Rectal smooth muscle tissue (tissue), 1 donor: ENCODE data around the gene TXNDC11.

ENCODE experiments used
- H3K27ac ChIP-seq: one replicate; pipeline ENCODE4 v1.7.0; 2013; ENCODE audit warnings: low read depth, low read length, inconsistent platforms
- H3K27me3 ChIP-seq: one replicate; pipeline ENCODE4 v1.7.0; 2013; ENCODE audit warnings: low read length; ENCODE audit not compliant: control insufficient read depth, insufficient read depth
- H3K36me3 ChIP-seq: one replicate; pipeline ENCODE4 v1.7.0; 2013; ENCODE audit warnings: low read length; ENCODE audit not compliant: control insufficient read depth, insufficient read depth
- H3K4me1 ChIP-seq: one replicate; pipeline ENCODE4 v1.7.0; 2013; ENCODE audit warnings: low read length; ENCODE audit not compliant: control insufficient read depth, insufficient read depth
- H3K4me3 ChIP-seq: one replicate; pipeline ENCODE4 v1.7.0; 2013; ENCODE audit warnings: low read length
- H3K9ac ChIP-seq: one replicate; pipeline ENCODE4 v1.7.0; 2013; ENCODE audit warnings: low read length

TXNDC11 gene

DNA sequence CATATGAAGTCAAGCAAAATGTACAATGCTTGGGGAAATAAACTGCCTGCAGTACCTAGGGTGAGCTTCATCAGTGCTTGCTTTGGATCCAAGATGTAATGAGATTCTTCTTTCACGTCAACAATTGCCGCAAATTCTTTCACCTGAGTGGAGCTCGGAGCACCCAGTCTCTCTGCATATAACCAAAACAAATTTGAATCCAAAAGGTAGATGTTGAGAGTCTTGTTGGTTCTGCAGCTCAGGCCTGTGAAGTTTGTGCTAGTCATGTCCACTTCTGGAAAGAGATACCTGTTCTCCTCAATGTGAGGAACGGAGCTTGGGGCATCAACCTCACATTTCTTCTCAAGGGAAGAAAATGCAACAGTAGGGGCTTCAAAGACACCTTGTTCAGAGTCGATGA is 51.4 kb downstream of the TXNDC11 start:
- Histone ChIP-seq H3K4me1 (peaks cover 5% of the 10 kb centered on the region), H3K27ac (no peak overlapping the region), H3K36me3 (peaks cover 18% of the 10 kb centered on the region), H3K27me3 (no peaks in the 10 kb centered on the region), H3K4me3 (no peak overlapping the region), H3K9ac (no peak overlapping the region)

DNA sequence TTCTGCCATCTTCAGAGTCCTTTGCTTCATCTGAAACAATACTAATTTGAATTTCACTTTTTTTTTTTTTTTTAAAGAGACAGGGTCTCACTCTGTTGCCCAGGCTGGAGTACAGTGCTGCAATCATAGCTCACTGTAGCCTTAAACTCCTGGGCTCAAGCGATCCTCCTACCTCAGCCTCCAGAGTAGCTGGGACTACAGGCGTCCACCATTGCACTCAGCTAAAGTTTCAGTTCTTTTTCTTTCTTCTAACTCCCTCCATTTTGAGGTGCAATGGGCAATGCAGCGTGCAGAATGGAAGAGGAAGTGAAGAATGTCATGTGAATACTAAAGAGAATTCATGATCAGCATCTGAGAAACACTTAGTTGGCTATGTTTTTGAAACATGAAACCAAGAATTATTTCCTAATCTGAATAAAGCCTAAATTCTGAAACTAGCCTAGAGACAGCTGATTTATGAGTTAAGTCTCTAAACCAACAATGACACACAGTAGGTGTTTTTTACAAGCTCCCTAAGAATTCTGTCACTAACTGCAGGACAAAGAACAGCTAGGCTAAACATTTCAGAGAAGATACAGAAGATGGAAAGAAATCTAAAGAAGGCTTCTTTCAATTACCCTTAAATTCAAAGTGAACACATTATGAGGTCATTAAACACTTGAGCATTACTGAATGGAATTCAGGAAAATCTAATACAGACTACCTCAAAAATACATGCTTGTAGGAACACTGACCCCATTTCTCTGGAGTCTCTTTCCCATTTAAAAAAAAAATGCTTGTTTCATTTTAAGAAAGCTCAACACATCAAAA is 53.4 kb downstream of the TXNDC11 start:
- H3K4me1 ChIP-seq: peaks cover 5% of the 10 kb centered on the region
- H3K4me3 ChIP-seq: no peak overlapping the region
- no peak overlapping the region for H3K27ac ChIP-seq
- peaks cover 11% of the 10 kb centered on the region for H3K36me3 ChIP-seq
- no peaks in the 10 kb centered on the region for H3K27me3 ChIP-seq
- no peak overlapping the region for H3K9ac ChIP-seq

DNA sequence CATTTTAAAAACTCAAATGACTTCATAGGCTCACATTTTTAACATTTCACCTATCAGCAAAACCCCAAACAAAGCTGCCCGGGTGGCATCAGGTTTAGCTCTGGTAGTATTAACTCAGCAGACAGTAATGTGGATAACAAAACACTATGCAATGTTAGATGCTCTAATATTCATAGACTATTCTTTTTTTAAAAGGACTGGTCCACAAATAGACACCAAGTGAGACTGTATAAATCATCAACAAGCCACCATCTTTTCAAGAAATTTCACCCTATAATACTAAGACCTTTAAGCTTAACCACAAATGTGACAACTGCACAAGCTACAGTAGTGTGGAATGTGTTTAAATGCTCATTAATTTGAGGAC is 54.2 kb downstream of the TXNDC11 start:
- Histone ChIP-seq H3K4me3 (no peak overlapping the region), H3K4me1 (peaks cover 5% of the 10 kb centered on the region), H3K27ac (no peak overlapping the region), H3K27me3 (no peaks in the 10 kb centered on the region), H3K9ac (no peak overlapping the region), H3K36me3 (peaks cover 15% of the 10 kb centered on the region)

DNA sequence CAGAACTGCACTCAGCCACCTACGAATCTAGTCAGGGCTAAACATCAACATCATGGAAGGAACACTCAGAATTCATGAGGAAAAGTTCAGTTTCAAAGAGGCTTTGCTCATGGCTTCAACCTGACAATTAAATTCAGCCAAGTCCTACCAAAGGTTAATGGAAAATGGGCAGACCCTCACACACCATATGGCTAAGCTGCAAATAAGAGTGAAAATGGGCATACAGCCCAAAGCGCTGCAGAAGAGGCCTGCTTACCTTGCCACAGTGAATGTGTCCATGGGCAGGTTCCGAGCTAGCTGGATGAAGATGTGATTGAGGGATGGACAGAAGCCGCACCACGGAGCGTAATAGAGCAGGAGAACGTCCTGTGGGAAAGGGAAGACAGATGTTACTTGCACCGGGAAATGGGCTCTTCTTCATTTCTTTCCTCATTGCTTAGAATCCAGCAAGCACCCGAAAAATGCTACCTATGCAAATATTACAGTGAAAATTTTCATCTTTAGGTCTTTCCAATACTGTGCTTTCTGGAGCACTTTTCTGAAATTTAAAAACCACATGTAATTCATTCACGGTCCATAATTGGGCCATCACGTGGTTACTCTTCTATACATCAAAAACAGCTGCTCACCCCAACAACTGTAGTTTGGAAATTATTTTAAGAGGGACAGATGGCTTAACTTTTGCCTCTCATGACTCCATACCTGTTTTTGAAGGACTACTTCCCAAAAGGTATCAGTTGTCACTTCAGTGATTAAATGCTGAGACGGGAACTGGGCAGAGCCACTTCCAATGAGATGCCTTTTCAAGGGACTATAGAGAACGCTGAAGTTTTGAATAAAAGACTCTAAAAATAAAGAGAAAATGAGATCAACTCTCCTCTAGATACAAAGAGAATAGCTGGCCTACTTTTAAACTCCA is 54.8 kb downstream of the TXNDC11 start:
- Histone ChIP-seq H3K27me3 (no peaks in the 10 kb centered on the region), H3K4me3 (no peak overlapping the region), H3K27ac (no peak overlapping the region), H3K4me1 (peaks cover 5% of the 10 kb centered on the region), H3K9ac (no peak overlapping the region), H3K36me3 (peaks cover 20% of the 10 kb centered on the region)

GRCh38 chr16:11686713-11687380 is 55.8 kb downstream of the TXNDC11 start:
- Histone ChIP-seq H3K9ac (no peak overlapping the region), H3K27me3 (no peaks in the 10 kb centered on the region), H3K36me3 (peaks cover 20% of the 10 kb centered on the region)

GRCh38 chr16:11685844-11686618 is 56.6 kb downstream of the TXNDC11 start:
- Histone ChIP-seq H3K4me3 (no peak overlapping the region), H3K27ac (no peak overlapping the region), H3K36me3 (peaks cover 18% of the 10 kb centered on the region), H3K27me3 (no peaks in the 10 kb centered on the region), H3K9ac (no peak overlapping the region), H3K4me1 (peaks cover 5% of the 10 kb centered on the region)

More at GRCh38 chr16:11686713-11687380, 55.8 kb downstream of the TXNDC11 start:
- Histone ChIP-seq H3K27ac (no peak overlapping the region), H3K4me3 (no peak overlapping the region), H3K4me1 (peaks cover 5% of the 10 kb centered on the region)

- H3K9ac ChIP-seq: no peak overlapping the region
- no peak overlapping the region for H3K27ac ChIP-seq
- H3K4me3 ChIP-seq: no peak overlapping the region
- H3K36me3 ChIP-seq: peaks cover 23% of the 10 kb centered on the region
- H3K4me1 ChIP-seq: peaks cover 9% of the 10 kb centered on the region
- H3K27me3 ChIP-seq: no peaks in the 10 kb centered on the region
These were observed 58.2 kb downstream of the TXNDC11 start for GRCh38 chr16:11684231-11685025.

DNA sequence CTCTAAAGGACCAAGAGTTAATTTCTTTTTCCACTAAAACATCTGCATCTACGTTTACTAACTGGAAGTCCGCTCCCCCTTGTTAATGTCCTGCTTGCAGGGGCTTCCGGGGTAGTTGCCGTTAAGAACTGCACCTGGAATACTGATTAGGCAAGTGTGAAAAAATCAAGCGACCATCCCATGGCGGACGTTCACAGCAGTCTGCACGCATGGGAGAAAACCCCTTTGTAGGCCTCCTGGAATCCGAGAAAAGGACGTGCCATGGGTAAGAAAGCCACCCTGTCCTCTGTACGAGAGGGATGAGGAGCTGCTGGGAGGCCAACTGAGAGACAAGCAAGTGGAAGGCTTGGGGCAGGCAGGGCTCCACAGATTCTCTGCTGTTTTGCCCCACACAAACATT is 59.5 kb downstream of the TXNDC11 start:
- no peak overlapping the region for H3K4me3 ChIP-seq
- no peaks in the 10 kb centered on the region for H3K27me3 ChIP-seq
- H3K4me1 ChIP-seq: peaks cover 7% of the 10 kb centered on the region
- peak overlapping the region; percentile 33 for H3K27ac ChIP-seq
- H3K9ac ChIP-seq: no peak overlapping the region
- peaks cover 30% of the 10 kb centered on the region for H3K36me3 ChIP-seq

GRCh38 chr16:11682655-11683096 is 60.0 kb downstream of the TXNDC11 start:
- no peak overlapping the region for H3K9ac ChIP-seq
- peaks cover 32% of the 10 kb centered on the region for H3K36me3 ChIP-seq
- no peaks in the 10 kb centered on the region for H3K27me3 ChIP-seq
- H3K4me1 ChIP-seq: peaks cover 7% of the 10 kb centered on the region
- H3K4me3 ChIP-seq: no peak overlapping the region
- H3K27ac ChIP-seq: peak overlapping the region; percentile 33

GRCh38 chr16:11681976-11682654 is 60.5 kb downstream of the TXNDC11 start:
- Histone ChIP-seq H3K9ac (no peak overlapping the region), H3K27me3 (no peaks in the 10 kb centered on the region), H3K36me3 (peaks cover 31% of the 10 kb centered on the region), H3K27ac (peak overlapping the region; percentile 15), H3K4me3 (no peak overlapping the region), H3K4me1 (peaks cover 7% of the 10 kb centered on the region)

- Histone ChIP-seq H3K4me3 (no peak overlapping the region), H3K27me3 (no peaks in the 10 kb centered on the region), H3K9ac (no peak overlapping the region), H3K27ac (no peak overlapping the region), H3K36me3 (peaks cover 36% of the 10 kb centered on the region), H3K4me1 (peaks cover 5% of the 10 kb centered on the region)
These were observed 61.1 kb downstream of the TXNDC11 start for GRCh38 chr16:11681556-11681955.
